Subcutaneous abdominal adipose tissue (tissue), 5 donors: ENCODE results near the gene CD63.
A peak's percentile ranks its signal among the peaks of the same experiment; 100 is the strongest.

Source experiments
- H3K27ac ChIP-seq: one replicate; pipeline ENCODE4 v1.7.0; 2013; ENCODE audit warnings: low read depth, mild to moderate bottlenecking, inconsistent platforms, low read length, moderate library complexity
- H3K27me3 ChIP-seq, 5 donors: one replicate each; pipeline ENCODE4 v1.7.0; 2013; ENCODE audit warnings: low read length in 5 of 5, inconsistent platforms in 1 of 5; ENCODE audit not compliant: control insufficient read depth in 5 of 5, insufficient read depth in 4 of 5
- H3K36me3 ChIP-seq, 5 donors: one replicate each; pipeline ENCODE4 v1.7.0; 2013; ENCODE audit warnings: low read length in 5 of 5; ENCODE audit not compliant: control insufficient read depth in 5 of 5, insufficient read depth in 5 of 5
- H3K4me1 ChIP-seq, 5 donors: one replicate each; pipeline ENCODE4 v1.7.0; 2013; ENCODE audit warnings: low read length in 5 of 5, mild to moderate bottlenecking in 3 of 5, moderate library complexity in 1 of 5; ENCODE audit not compliant: control insufficient read depth in 5 of 5, insufficient read depth in 5 of 5
- H3K4me3 ChIP-seq, 5 donors: one replicate each; pipeline ENCODE4 v1.7.0; 2013; ENCODE audit warnings: low read length in 5 of 5, low read depth in 1 of 5
- H3K9ac ChIP-seq, 5 donors: one replicate each; pipeline ENCODE4 v1.7.0; 2013; ENCODE audit warnings: low read length in 5 of 5, mild to moderate bottlenecking in 4 of 5, moderate library complexity in 3 of 5
- H3K9me3 ChIP-seq, 5 donors: one replicate each; pipeline ENCODE4 v1.7.0; 2013; ENCODE audit warnings: low read length in 5 of 5; ENCODE audit not compliant: control insufficient read depth in 5 of 5
- donor health status: healthy.
- donor health status: healthy.
- donor health status: healthy.
- donor health status: healthy.
- donor health status: healthy.

CD63 gene

GRCh38 chr12:55729819-55730818 is 1.3 kb upstream of the CD63 start:
- Histone ChIP-seq H3K9me3 (no peaks in the 10 kb centered on the region), H3K4me1 (peaks cover 10 to 48% (median 40%) of the 10 kb centered on the region in 5 donors), H3K36me3 (peaks cover 0 to 22% (median 21%) of the 10 kb centered on the region in 5 donors), H3K9ac (peak overlapping the region; percentile 94 to 98 (median 97)), H3K27ac (peak overlapping the region; percentile 100), H3K27me3 (no peaks in the 10 kb centered on the region), H3K4me3 (peak overlapping the region; percentile 75 to 94 (median 93))

GRCh38 chr12:55728186-55728938 is 447 bp downstream of the CD63 start:
- Histone ChIP-seq H3K36me3 (peaks cover 0 to 39% (median 34%) of the 10 kb centered on the region in 5 donors), H3K4me3 (peak overlapping the region; percentile 93 to 98 (median 93)), H3K27me3 (no peaks in the 10 kb centered on the region), H3K9me3 (no peaks in the 10 kb centered on the region), H3K27ac (peak overlapping the region; percentile 100), H3K9ac (peak overlapping the region; percentile 43 to 98 (median 91)), H3K4me1 (peaks cover 13 to 66% (median 57%) of the 10 kb centered on the region in 5 donors)

- H3K4me1 ChIP-seq, result peaks cover 13 to 72% (median 64%) of the 10 kb centered on the region in 5 donors
- peaks cover 0 to 45% (median 36%) of the 10 kb centered on the region in 5 donors for H3K36me3 ChIP-seq
Measured at GRCh38 chr12:55727643-55728185, 1.1 kb downstream of the CD63 start.

GRCh38 chr12:55726971-55727370 is 1.8 kb downstream of the CD63 start:
- Histone ChIP-seq H3K4me1 (peaks cover 13 to 78% (median 69%) of the 10 kb centered on the region in 5 donors), H3K4me3 (peak overlapping the region; percentile 93 to 98 (median 93)), H3K27ac (peak overlapping the region; percentile 100), H3K9me3 (no peaks in the 10 kb centered on the region), H3K27me3 (no peaks in the 10 kb centered on the region), H3K9ac (peak overlapping the region; percentile 43 to 98 (median 91)), H3K36me3 (peaks cover 0 to 47% (median 36%) of the 10 kb centered on the region in 5 donors)

More at GRCh38 chr12:55727643-55728185, 1.1 kb downstream of the CD63 start:
- Histone ChIP-seq H3K9ac (peak overlapping the region; percentile 43 to 98 (median 91)), H3K4me3 (peak overlapping the region; percentile 93 to 98 (median 93)), H3K27me3 (no peaks in the 10 kb centered on the region), H3K27ac (peak overlapping the region; percentile 100), H3K9me3 (no peaks in the 10 kb centered on the region)

GRCh38 chr12:55725556-55725955 is 3.3 kb downstream of the CD63 start:
- peaks cover 0 to 47% (median 36%) of the 10 kb centered on the region in 5 donors for H3K36me3 ChIP-seq
- H3K27ac ChIP-seq, result peak overlapping the region; percentile 100

GRCh38 chr12:55724940-55725309 is 3.9 kb downstream of the CD63 start:
- Histone ChIP-seq H3K9ac (peak overlapping the region in 1 of 5 donors; percentile 4), H3K27me3 (no peaks in the 10 kb centered on the region), H3K27ac (peak overlapping the region; percentile 100), H3K36me3 (peaks cover 0 to 47% (median 36%) of the 10 kb centered on the region in 5 donors), H3K4me3 (peak overlapping the region in 3 of 5 donors; percentile 8 to 31 (median 13)), H3K9me3 (no peaks in the 10 kb centered on the region), H3K4me1 (peaks cover 18 to 89% (median 82%) of the 10 kb centered on the region in 5 donors)

More at GRCh38 chr12:55725556-55725955, 3.3 kb downstream of the CD63 start:
- no peaks in the 10 kb centered on the region for H3K27me3 ChIP-seq
- H3K4me1 ChIP-seq, result peaks cover 14 to 89% (median 82%) of the 10 kb centered on the region in 5 donors
- H3K4me3 ChIP-seq, result peak overlapping the region in 1 of 5 donors; percentile 22
- no peaks in the 10 kb centered on the region for H3K9me3 ChIP-seq
- H3K9ac ChIP-seq, result no peak overlapping the region

GRCh38 chr12:55724226-55724939 is 4.4 kb downstream of the CD63 start:
- Histone ChIP-seq H3K27me3 (no peaks in the 10 kb centered on the region), H3K9ac (peak overlapping the region in 3 of 5 donors; percentile 16 to 41 (median 28)), H3K4me3 (peak overlapping the region in 3 of 5 donors; percentile 8 to 29 (median 23)), H3K27ac (peak overlapping the region; percentile 100), H3K4me1 (peaks cover 19 to 89% (median 84%) of the 10 kb centered on the region in 5 donors), H3K9me3 (no peaks in the 10 kb centered on the region), H3K36me3 (peaks cover 0 to 52% (median 36%) of the 10 kb centered on the region in 5 donors)

GRCh38 chr12:55723516-55724225 is 5.1 kb downstream of the CD63 start:
- Histone ChIP-seq H3K9ac (peak overlapping the region in 3 of 5 donors; percentile 16 to 41 (median 28)), H3K27me3 (no peaks in the 10 kb centered on the region), H3K9me3 (no peaks in the 10 kb centered on the region), H3K4me1 (peaks cover 25 to 93% (median 91%) of the 10 kb centered on the region in 5 donors), H3K36me3 (peaks cover 0 to 57% (median 36%) of the 10 kb centered on the region in 5 donors), H3K27ac (peak overlapping the region; percentile 96), H3K4me3 (peak overlapping the region in 2 of 5 donors; percentile 29 to 37)
